Activated CD4-positive, CD25-positive, alpha-beta regulatory T cell treated with anti-CD3 and anti-CD28 coated beads, Interleukin-2, amount 50 U/mL, for 24 hours (primary cell): ENCODE results near the gene C5orf52.
A peak's percentile ranks its signal among the peaks of the same experiment; 100 is the strongest.
"Not testable (repeated sequence)": the region's sequence is repeated elsewhere in the genome, so short reads cannot be mapped to it uniquely, and the experiment has no call there.

Experiments used
- ATAC-seq, 2 donors: fragments of 150-1000 bp; cut with Tn5 transposase; one replicate each; pipeline ENCODE4 v1.10.0; 2021; ENCODE audit warnings: mild to moderate bottlenecking in 1 of 2, moderate library complexity in 1 of 2

Gene C5orf52

GRCh38 chr5:157679801-157680200, 8.5 kb downstream of the C5orf52 start:
- ATAC-seq, result no peak

- ATAC-seq, result no peak
Observed at GRCh38 chr5:157680239-157680638, 8.9 kb downstream of the C5orf52 start.

- ATAC-seq, result no peak
Observed at GRCh38 chr5:157681048-157681447, 9.7 kb downstream of the C5orf52 start.

DNA sequence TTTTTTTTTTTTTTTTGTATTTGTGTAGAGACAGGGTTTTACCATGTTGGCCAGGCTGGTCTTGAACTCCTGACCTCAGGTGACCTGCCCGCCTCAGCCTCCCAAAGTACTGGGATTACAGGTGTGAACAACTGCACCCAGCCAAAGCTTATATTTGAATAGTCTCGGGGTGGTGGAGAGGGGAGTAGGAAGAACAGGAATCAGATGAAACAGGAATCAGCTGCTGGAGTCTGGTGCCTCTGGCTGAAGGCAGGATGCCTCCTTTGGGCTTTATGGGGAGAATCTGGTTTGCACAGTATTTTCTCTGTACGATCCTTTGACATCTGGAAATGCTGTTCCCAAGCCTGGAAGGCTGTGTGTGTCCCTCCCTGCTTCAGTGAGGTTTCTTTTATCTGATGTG, 10.9 kb downstream of the C5orf52 start:
- ATAC-seq, result no peak

DNA sequence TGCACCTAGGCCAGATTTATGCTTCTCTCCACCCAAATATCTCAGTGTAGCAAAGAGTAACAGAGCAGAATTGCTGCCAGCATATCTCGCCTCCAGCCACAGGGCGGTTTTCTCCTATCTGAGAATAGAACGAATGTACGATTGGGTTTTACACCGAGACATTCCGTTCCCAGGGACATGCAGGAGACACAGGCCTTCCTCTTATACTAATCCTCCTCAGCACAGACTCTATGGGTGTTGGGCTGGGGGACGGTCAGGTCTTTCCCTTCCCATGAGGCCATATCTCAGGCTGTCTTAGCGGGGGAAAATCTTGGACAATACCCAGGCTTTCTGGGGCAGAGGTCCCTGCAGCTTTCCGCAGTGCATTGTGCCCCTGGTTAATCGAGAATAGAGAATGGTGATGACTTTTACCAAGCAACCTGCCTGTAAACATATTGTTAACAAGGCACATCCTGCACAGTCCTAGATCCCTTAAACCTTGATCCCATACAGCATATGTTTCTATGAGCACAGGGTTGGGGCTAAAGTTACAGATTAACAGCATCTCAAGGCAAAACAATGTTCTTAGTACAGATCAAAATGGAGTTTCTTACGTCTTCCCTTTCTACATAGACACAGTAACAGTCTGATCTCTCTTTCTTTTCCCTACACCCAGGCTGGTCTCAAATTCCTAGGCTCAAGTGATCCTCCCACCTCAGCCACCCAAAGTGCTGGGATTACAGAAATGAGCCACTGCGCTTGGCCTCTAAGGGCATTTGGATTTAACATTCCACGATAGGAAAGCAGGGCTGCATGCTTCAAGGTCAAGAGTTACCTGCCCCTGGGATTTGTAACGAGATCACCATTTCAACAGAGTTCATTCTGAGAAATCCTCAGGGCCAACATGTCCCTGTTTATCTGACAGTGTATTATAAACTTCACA, 15.2 kb downstream of the C5orf52 start:
- ATAC-seq, result not testable (repeated sequence)

GRCh38 chr5:157687198-157687554, 15.8 kb downstream of the C5orf52 start:
- no peak for ATAC-seq

DNA sequence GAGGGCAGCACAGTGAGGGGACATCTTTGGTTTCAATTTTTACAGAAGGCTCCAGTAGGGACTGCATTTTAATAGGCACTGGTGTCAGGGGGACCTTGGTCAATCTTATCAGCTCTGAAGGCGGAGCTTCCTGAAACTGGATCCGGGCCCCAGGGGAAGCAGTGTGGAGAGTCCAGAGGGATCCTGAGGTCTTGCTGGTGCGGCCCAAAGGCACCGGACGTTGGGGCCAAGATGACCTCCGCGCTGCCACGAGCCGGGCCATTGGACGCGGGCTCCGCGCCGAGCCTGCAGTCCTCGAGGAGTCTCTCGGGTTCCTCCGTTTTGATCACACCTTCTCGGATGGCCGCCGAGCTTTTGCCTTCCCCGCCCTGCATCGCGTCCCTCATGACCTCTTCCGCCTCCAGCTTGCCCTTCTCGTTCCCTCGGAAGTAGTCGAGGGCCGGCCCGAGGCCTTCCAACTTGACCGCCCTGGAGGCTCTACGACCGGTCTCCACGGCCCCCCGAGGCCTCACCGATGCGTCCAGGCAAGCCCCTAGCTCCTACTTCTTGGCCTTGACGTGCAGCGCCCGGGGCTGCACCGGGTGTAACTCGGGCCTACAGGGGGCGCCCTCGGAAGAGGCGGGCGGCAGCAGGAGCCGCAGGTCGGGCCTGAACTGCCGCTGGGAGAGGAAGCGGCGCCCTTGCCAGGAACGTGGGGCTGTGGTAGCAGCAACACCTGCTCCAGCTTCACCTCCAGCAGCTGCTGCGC, 18.8 kb downstream of the C5orf52 start:
- ATAC-seq, result peak in 1 of 2 donors; percentile 17

DNA sequence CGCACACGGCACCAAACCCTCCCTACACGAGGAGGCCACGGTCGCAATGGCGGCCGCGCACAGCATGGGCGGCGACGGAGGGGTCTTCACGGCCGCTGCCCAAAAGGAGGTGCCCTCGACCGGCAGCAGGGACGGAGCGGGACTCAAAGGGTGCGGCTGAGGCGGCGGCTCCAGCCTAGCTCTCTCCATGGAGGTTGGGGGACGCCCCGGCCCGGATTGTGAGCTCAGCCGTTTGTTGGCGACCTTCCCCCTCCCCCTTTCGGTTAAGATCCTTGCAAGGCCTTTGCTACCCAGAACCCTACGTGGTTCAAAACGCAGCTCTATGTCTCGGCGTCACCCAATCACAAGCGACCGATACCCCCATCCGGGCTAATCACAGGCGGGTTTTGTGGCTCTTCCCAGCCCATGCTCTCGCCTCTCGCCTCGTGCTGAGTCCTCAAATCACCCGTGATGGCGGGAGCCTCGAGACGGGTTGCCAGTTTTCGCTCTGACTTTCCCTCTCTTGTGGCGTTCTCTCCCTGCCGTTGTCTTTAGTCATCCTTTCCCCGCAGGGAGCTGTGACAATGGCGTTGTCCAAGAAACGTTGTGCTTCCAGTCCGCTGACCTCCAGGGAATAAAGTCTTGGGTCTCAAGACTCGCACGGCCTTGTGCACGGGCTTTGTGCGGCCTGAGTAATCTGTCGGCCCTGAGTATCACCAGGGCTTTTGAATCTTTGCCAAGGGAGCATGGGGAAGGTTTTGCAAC, 19.5 kb downstream of the C5orf52 start:
- ATAC-seq, result no peak

GRCh38 chr5:157693816-157694215, 22.5 kb downstream of the C5orf52 start:
- ATAC-seq, result not testable (repeated sequence)

GRCh38 chr5:157696154-157696553, 24.8 kb downstream of the C5orf52 start:
- ATAC-seq, result not testable (repeated sequence)

DNA sequence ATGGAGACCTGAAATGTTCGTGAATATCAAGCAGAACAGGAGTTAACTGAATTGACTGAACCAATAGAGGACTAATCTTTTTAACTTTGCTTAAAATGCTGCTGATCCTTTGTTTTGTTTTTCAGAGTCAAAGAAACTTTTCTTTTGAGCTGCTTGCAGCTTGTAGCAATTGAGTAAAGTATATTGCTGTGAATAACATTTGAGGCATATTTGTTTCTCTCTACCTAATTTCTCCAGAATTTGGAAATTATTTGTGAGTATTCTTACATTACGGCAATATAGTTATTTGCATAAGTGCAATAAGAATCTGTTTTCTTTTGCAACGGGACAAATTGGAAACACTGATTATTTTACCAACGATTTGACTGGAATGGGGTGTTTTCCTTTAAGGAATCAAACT, 27.3 kb downstream of the C5orf52 start:
- not testable (repeated sequence) for ATAC-seq

DNA sequence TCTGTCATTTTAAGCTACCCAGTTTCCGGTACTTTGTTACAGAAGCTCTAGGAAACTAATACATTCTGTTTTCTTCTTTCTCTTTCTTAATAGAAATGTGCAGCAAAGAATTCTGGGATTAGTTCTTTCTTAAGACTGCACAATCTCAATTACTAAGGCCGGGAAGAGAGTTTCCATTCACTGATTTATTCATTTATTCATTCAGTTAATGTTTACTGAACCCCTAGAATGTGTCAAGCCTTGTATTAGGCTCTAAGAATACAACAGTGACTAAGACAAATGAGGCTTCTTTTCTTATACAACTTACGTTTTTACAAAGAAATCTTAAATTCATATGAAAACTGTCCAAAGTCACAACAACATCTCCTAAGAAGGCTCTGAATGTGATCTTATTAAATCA, 32.4 kb downstream of the C5orf52 start:
- ATAC-seq, result no peak

DNA sequence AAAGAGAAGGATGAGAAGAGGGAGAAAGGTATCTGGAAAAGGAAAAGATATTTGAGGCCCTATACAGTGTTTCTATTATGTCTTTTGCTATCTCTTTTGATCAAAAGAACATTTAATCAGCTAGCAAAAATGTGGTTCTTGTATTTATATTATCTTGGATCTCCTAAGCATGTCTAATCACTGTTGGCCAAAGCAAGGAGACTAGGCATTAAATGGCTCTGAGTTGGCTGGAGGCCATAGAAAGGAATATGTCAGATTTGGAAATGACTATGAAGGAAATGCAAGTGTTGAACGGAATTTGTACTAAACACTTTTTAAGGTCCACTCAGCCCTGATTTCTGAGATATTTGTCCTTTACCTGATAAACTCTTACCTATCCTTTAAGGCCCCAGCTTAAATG, 37.5 kb downstream of the C5orf52 start:
- no peak for ATAC-seq

DNA sequence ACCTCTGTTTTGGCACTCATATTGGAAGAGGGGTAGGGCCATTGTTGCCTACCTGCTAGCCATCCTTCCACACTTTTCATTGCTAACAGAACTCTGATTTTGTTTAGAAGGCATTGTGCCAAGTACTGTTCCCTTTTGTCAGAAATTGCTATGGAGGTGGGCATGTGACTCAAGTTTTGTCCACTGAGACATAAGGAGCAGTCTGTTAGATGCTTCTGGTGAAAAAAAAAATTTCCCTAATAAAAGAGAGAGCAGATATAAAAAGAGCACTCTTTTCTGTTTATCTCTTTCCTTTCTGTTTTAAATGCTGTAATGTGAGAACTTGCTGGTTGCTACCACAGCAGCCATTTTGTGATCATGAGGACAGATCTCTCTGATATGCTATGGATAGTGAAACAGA, 38.0 kb downstream of the C5orf52 start:
- no peak for ATAC-seq

GRCh38 chr5:157710431-157710830, 39.1 kb downstream of the C5orf52 start:
- ATAC-seq, result peak in 1 of 2 donors; percentile 20

- peak; percentile 53 to 85 for ATAC-seq
Observed at GRCh38 chr5:157710882-157711281, 39.5 kb downstream of the C5orf52 start.

DNA sequence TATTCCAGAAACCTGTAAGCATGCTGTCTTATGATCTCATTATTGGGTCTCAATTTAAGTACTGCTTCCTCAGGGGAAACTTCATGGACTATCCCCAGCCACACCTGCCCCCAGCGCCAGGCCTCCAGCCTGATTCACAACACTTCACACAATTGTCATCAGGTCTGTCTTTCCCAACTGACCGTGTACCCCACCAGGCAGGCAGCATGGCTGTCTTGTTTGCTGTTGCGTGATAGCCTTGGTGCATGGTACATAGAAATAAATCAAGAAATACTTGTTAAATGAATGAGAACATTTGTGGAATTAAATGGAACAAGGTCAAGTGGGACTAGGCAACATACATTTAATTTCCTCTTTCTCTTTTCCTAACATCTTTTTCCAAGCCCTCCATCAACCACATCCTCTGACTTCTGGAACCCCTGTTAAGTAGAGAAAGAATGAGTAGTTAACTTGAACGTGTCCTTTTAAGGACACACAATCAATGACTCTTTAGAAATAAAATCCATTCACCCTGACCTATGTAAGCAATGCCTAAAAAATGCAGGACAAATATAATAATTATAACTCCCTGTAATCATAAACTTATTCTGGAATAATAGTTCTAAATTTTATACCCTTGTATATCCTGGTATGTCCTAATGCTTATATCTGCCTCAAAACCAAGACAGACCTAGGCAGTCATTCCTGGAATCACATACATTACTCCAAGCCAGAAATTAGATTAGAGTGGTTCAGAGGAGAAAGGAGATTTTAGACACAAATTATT, 42.7 kb downstream of the C5orf52 start:
- ATAC-seq, result no peak

GRCh38 chr5:157714596-157714864, 43.2 kb downstream of the C5orf52 start:
- ATAC-seq, result no peak

- ATAC-seq, result peak; percentile 64 to 65
Observed at GRCh38 chr5:157718519-157718918, 47.2 kb downstream of the C5orf52 start.

- no peak for ATAC-seq
Observed at GRCh38 chr5:157719245-157719644, 47.9 kb downstream of the C5orf52 start.

GRCh38 chr5:157721159-157721558, 49.8 kb downstream of the C5orf52 start:
- no peak for ATAC-seq

GRCh38 chr5:157722895-157723294, 51.6 kb downstream of the C5orf52 start:
- ATAC-seq, result not testable (repeated sequence)

GRCh38 chr5:157726607-157727006, 55.3 kb downstream of the C5orf52 start:
- not testable (repeated sequence) for ATAC-seq
